CD14-positive monocyte (primary cell): ENCODE results near the gene CYP3A4. TPM values are rescaled to one million over a fixed set of nuclear protein-coding genes. Genes with fewer than 3 reads are reported as not detected.

Experiments used
- DNase-seq, 3 donors: peaks; one replicate each; pipeline ENCODE4 v3.0.0-alpha.2; 2011 to 2022
- H2AFZ ChIP-seq: 2 replicates; pipeline ENCODE4 v1.6.0; 2012; ENCODE audit warnings: mild to moderate bottlenecking, low read depth, low read length, inconsistent platforms; ENCODE audit not compliant: insufficient read depth, poor library complexity, severe bottlenecking
- H3K27ac ChIP-seq, 2 donors: 1 replicate in 1 of 2; 2 replicates in 1 of 2; pipeline ENCODE4 v1.5.1; 2012 to 2013; ENCODE audit warnings: low read length in 2 of 2, control low read depth in 1 of 2, inconsistent platforms in 1 of 2, low read depth in 1 of 2, mild to moderate bottlenecking in 1 of 2
- H3K27me3 ChIP-seq, 2 donors: one replicate each; pipeline versions ENCODE4 v1.6.0 to v1.6.1; 2011 to 2013; ENCODE audit warnings: low read length in 2 of 2; ENCODE audit not compliant: control insufficient read depth in 2 of 2, insufficient read depth in 2 of 2
- H3K36me3 ChIP-seq, 2 donors: replicated peaks in 1 of 2; 1 replicate in 1 of 2; 2 replicates in 1 of 2; pipeline versions ENCODE4 v1.5.1 to v1.6.1; 2012 to 2013; ENCODE audit warnings: low read length in 2 of 2, control low read depth in 1 of 2, inconsistent platforms in 1 of 2, mild to moderate bottlenecking in 1 of 2; ENCODE audit not compliant: insufficient read depth in 2 of 2, control insufficient read depth in 1 of 2
- H3K4me1 ChIP-seq, 2 donors: 1 replicate in 1 of 2; 2 replicates in 1 of 2; pipeline versions ENCODE4 v1.5.1 to v1.6.1; 2012 to 2013; ENCODE audit warnings: low read length in 2 of 2, control low read depth in 1 of 2, inconsistent platforms in 1 of 2, mild to moderate bottlenecking in 1 of 2, moderate library complexity in 1 of 2; ENCODE audit not compliant: insufficient read depth in 2 of 2, control insufficient read depth in 1 of 2
- H3K4me2 ChIP-seq: replicated peaks from 2 replicates; pipeline ENCODE3; 2012; ENCODE audit warnings: low read length, moderate library complexity, mild to moderate bottlenecking; ENCODE audit not compliant: poor library complexity, severe bottlenecking; ENCODE audit errors: extremely low read depth
- H3K4me3 ChIP-seq, 3 experiments: fragments of 200-600 bp in 1 of 3; sonication (generic) in 1 of 3; replicated peaks in 1 of 3; 1 replicate in 2 of 3; 2 replicates in 1 of 3; pipeline ENCODE4 v1.5.1; 2011 to 2013; ENCODE audit warnings: low read length in 3 of 3, mild to moderate bottlenecking in 3 of 3, control low read depth in 2 of 3, low read depth in 2 of 3, inconsistent platforms in 1 of 3, moderate library complexity in 1 of 3
- H3K79me2 ChIP-seq: 2 replicates; pipeline ENCODE4 v1.6.0; 2012; ENCODE audit warnings: mild to moderate bottlenecking, control low read depth, inconsistent platforms, low read length, moderate library complexity; ENCODE audit not compliant: insufficient read depth
- H3K9ac ChIP-seq: 2 replicates; pipeline ENCODE4 v1.6.0; 2017; ENCODE audit warnings: low read length, mild to moderate bottlenecking; ENCODE audit not compliant: insufficient read depth, poor library complexity, severe bottlenecking
- H3K9me3 ChIP-seq, 2 donors: replicated peaks in 1 of 2; 1 replicate in 1 of 2; 2 replicates in 1 of 2; pipeline versions ENCODE4 v1.5.1 to v1.6.1; 2012 to 2013; ENCODE audit warnings: low read length in 2 of 2, control low read depth in 1 of 2; ENCODE audit not compliant: control insufficient read depth in 1 of 2, insufficient read depth in 1 of 2
- H4K20me1 ChIP-seq: 2 replicates; pipeline ENCODE4 v1.6.0; 2012; ENCODE audit warnings: mild to moderate bottlenecking, low read length, control low read depth, moderate library complexity; ENCODE audit not compliant: insufficient read depth
- H3K27ac Mint-ChIP-seq, 7 donors: one replicate each; pipeline ENCODE4 v1.8.0; 2020; ENCODE audit warnings: mild to moderate bottlenecking in 7 of 7, mixed read lengths in 7 of 7, moderate library complexity in 6 of 7, inconsistent platforms in 2 of 7
- H3K27me3 Mint-ChIP-seq, 3 donors: one replicate each; pipeline ENCODE4 v1.8.0; 2021 to 2022; ENCODE audit warnings: low read depth in 3 of 3, mild to moderate bottlenecking in 3 of 3, mixed read lengths in 3 of 3, moderate library complexity in 3 of 3, inconsistent platforms in 1 of 3
- H3K36me3 Mint-ChIP-seq, 2 donors: one replicate each; pipeline ENCODE4 v1.8.0; 2020; ENCODE audit warnings: mixed read lengths in 2 of 2, inconsistent platforms in 1 of 2, mild to moderate bottlenecking in 1 of 2
- H3K4me1 Mint-ChIP-seq: one replicate; pipeline ENCODE4 v1.8.0; 2020; ENCODE audit warnings: mild to moderate bottlenecking, mixed read lengths
- H3K4me3 Mint-ChIP-seq, 2 donors: one replicate each; pipeline ENCODE4 v1.8.0; 2020; ENCODE audit warnings: mild to moderate bottlenecking in 2 of 2, mixed read lengths in 2 of 2, moderate library complexity in 1 of 2
- H3K9me3 Mint-ChIP-seq, 7 donors: one replicate each; pipeline ENCODE4 v1.8.0; 2020 to 2022; ENCODE audit warnings: mixed read lengths in 7 of 7, mild to moderate bottlenecking in 6 of 7, moderate library complexity in 6 of 7, inconsistent platforms in 2 of 7
- CTCF ChIP-seq: fragments of 200-600 bp; IDR thresholded peaks from one replicate; pipeline ENCODE4 v1.8.0; 2022; ENCODE audit warnings: antibody characterized with exemption, mild to moderate bottlenecking
- WGBS: methylation state at CpG from one replicate; pipeline ENCODE4 v1.1.5; 2013; ENCODE audit warnings: missing lambda C conversion rate; ENCODE audit not compliant: insufficient coverage; 5-methylcytosine and 5-hydroxymethylcytosine counted together
- intact Hi-C, 2 donors: fragments of 100-400 bp; cut with micrococcal nuclease; formaldehyde crosslinking; loops; one replicate each; pipeline versions ENCODE4 v1.15.0 to v1.15.1; 2023
- polyA plus RNA-seq, 3 donors: library from polyadenylated mRNA; depleted of rRNA in 1 of 3; unstranded in 2 of 3; stranded (reverse) in 1 of 3; fragments of 300-500 nt in 2 of 3; fragments of >200 nt in 1 of 3; fragmentation: Illumina TruSeq in 2 of 3; gene quantifications; 1 replicate in 2 of 3; 2 replicates in 1 of 3; pipeline ENCODE4 v1.2.3, GENCODE V29; 2012 to 2021

Gene CYP3A4
- polyA plus RNA-seq, 3 donors = not detected

- Histone ChIP-seq H3K36me3 (no peaks in the 10 kb centered on the region), H2AFZ (no peak overlapping the region), H3K9ac (no peak overlapping the region), H3K27me3 (no peaks in the 10 kb centered on the region), H3K4me3 (no peak overlapping the region), H3K79me2 (no peaks in the 10 kb centered on the region), H4K20me1 (no peaks in the 10 kb centered on the region), H3K27ac (no peak overlapping the region), H3K4me2 (no peak overlapping the region), H3K9me3 (peaks cover 0 to 4% of the 10 kb centered on the region in 2 donors), H3K4me1 (no peaks in the 10 kb centered on the region)
- Mint-ChIP-seq H3K27ac (no peak overlapping the region), H3K9me3 (peaks cover 0 to 6% (median 0%) of the 10 kb centered on the region in 7 donors), H3K36me3 (no peaks in the 10 kb centered on the region), H3K4me1 (no peaks in the 10 kb centered on the region), H3K27me3 (peaks cover 4 to 6% (median 5%) of the 10 kb centered on the region in 3 donors), H3K4me3 (no peak overlapping the region)
- DNase-seq = no peak
- intact Hi-C loops = no loop called here
- WGBS = 80% methylated on average over 1 of the region's 4 CpGs
- TF ChIP-seq CTCF = no peak
Measured at GRCh38 chr7:99792967-99793366, 9.0 kb upstream of the CYP3A4 start.

GRCh38 chr7:99791667-99792369, 7.8 kb upstream of the CYP3A4 start:
- Histone ChIP-seq H2AFZ (no peak overlapping the region), H3K27me3 (peaks cover 0 to 3% of the 10 kb centered on the region in 2 donors), H3K79me2 (no peaks in the 10 kb centered on the region), H3K9ac (no peak overlapping the region), H3K9me3 (peaks cover 0 to 4% of the 10 kb centered on the region in 2 donors), H3K27ac (no peak overlapping the region), H3K4me3 (no peak overlapping the region), H3K4me1 (no peaks in the 10 kb centered on the region), H4K20me1 (no peaks in the 10 kb centered on the region), H3K4me2 (no peak overlapping the region), H3K36me3 (no peaks in the 10 kb centered on the region)
- no peaks in the 10 kb centered on the region for H3K36me3 Mint-ChIP-seq
- no peak for TF ChIP-seq CTCF
- H3K4me1 Mint-ChIP-seq = no peaks in the 10 kb centered on the region
- peaks cover 4 to 5% (median 5%) of the 10 kb centered on the region in 3 donors for H3K27me3 Mint-ChIP-seq
- no peak for DNase-seq
- H3K4me3 Mint-ChIP-seq = no peak overlapping the region
- 100% methylated on average over 1 of the region's 5 CpGs for WGBS
- H3K9me3 Mint-ChIP-seq = peaks cover 0 to 6% (median 0%) of the 10 kb centered on the region in 7 donors
- no peak overlapping the region for H3K27ac Mint-ChIP-seq
- intact Hi-C loops = no loop called here
